IMR-90 (cell line): Measurements from ENCODE around the gene COX6A2. TPM values are rescaled to one million over a fixed set of nuclear protein-coding genes. Genes with fewer than 3 reads are reported as not detected.

ENCODE experiments used
- ATAC-seq: fragments of 200-7000 bp; cut with Tn5 transposase; 2 replicates; pipeline ENCODE4 v1.9.1; 2020; ENCODE audit warnings: low read depth, mild to moderate bottlenecking, moderate library complexity
- BruUV-seq: library from RNA; stranded (reverse); fragments of 400-500 nt; replicated peaks from 2 replicates; lab custom pipeline; 2021; lab: Mats Ljungman, UMichigan
- CTCF ChIA-PET: fragments of 300-600 bp; formaldehyde crosslinking; extraction: SDS; loops from one replicate; lab custom pipeline; 2021; ENCODE audit warnings: antibody characterized with exemption; lab: Yijun Ruan, JAX
- POLR2A ChIA-PET: fragments of 300-600 bp; sonication (Branson Sonifier 250); formaldehyde crosslinking; loops from one replicate; lab custom pipeline; 2022; ENCODE audit warnings: antibody characterized with exemption; ENCODE audit not compliant: unreplicated experiment; lab: Charles Lee
- DNase-seq: peaks from one replicate; pipeline ENCODE4 v3.0.0; 2013
- H2AFZ ChIP-seq: replicated peaks from 2 replicates; pipeline ENCODE3; 2013; ENCODE audit warnings: low read length, mild to moderate bottlenecking; ENCODE audit not compliant: poor library complexity
- H2AK5ac ChIP-seq: 2 replicates; pipeline ENCODE4 v1.6.1; 2013; ENCODE audit warnings: low read depth, low read length, inconsistent platforms
- H2AK9ac ChIP-seq: replicated peaks from 2 replicates; pipeline ENCODE3; 2013; ENCODE audit warnings: mild to moderate bottlenecking, low read depth, low read length, moderate library complexity; ENCODE audit not compliant: poor library complexity
- H2BK120ac ChIP-seq: 2 replicates; pipeline ENCODE4 v1.6.1; 2013; ENCODE audit warnings: low read depth, low read length, inconsistent platforms
- H2BK15ac ChIP-seq: 3 replicates; pipeline ENCODE4 v1.6.1; 2013; ENCODE audit warnings: low read depth, low read length, inconsistent platforms
- H2BK20ac ChIP-seq: 2 replicates; pipeline ENCODE4 v1.6.1; 2013; ENCODE audit warnings: low read depth, mild to moderate bottlenecking, inconsistent platforms, low read length, moderate library complexity
- H2BK5ac ChIP-seq: 2 replicates; pipeline ENCODE4 v1.6.1; 2013; ENCODE audit warnings: mild to moderate bottlenecking, low read depth, low read length, inconsistent platforms; ENCODE audit not compliant: poor library complexity, severe bottlenecking
- H3K14ac ChIP-seq: replicated peaks from 2 replicates; pipeline ENCODE4 v1.6.1; 2013; ENCODE audit warnings: low read depth, low read length, inconsistent platforms
- H3K18ac ChIP-seq: 2 replicates; pipeline ENCODE4 v1.6.1; 2013; ENCODE audit warnings: low read depth, low read length, control low read depth
- H3K23ac ChIP-seq: 2 replicates; pipeline ENCODE4 v1.6.1; 2013; ENCODE audit warnings: low read depth, low read length, inconsistent platforms
- H3K27ac ChIP-seq: 2 replicates; pipeline ENCODE4 v1.5.1; 2013; ENCODE audit warnings: mild to moderate bottlenecking, control low read depth, low read length; ENCODE audit not compliant: insufficient read depth
- H3K27me3 ChIP-seq: 2 replicates; pipeline ENCODE4 v1.6.1; 2013; ENCODE audit warnings: low read length; ENCODE audit not compliant: control insufficient read depth, insufficient read depth
- H3K36me3 ChIP-seq: 2 replicates; pipeline ENCODE4 v1.6.1; 2013; ENCODE audit warnings: low read length, mixed read lengths; ENCODE audit not compliant: control insufficient read depth, insufficient read depth
- H3K4ac ChIP-seq: 2 replicates; pipeline ENCODE4 v1.6.1; 2013; ENCODE audit warnings: low read depth, low read length, inconsistent platforms
- H3K4me1 ChIP-seq: 2 replicates; pipeline ENCODE4 v1.6.1; 2013; ENCODE audit warnings: low read length, mixed read lengths; ENCODE audit not compliant: control insufficient read depth, insufficient read depth
- H3K4me2 ChIP-seq: 2 replicates; pipeline ENCODE4 v1.6.1; 2013; ENCODE audit warnings: low read depth, mild to moderate bottlenecking, control low read depth, low read length, moderate library complexity
- H3K4me3 ChIP-seq: 2 replicates; pipeline ENCODE4 v1.5.1; 2013; ENCODE audit warnings: low read depth, mild to moderate bottlenecking, control low read depth, low read length, moderate library complexity; ENCODE audit not compliant: insufficient read depth
- H3K56ac ChIP-seq: 2 replicates; pipeline ENCODE4 v1.6.1; 2013; ENCODE audit warnings: low read length, inconsistent platforms; ENCODE audit not compliant: insufficient read depth; ENCODE audit errors: extremely low read depth
- H3K79me1 ChIP-seq, 2 experiments: 2 replicates each; pipeline ENCODE4 v1.6.1; 2013; ENCODE audit warnings: low read length in 2 of 2, inconsistent platforms in 1 of 2, low read depth in 1 of 2
- H3K9ac ChIP-seq: 2 replicates; pipeline ENCODE4 v1.6.1; 2013; ENCODE audit warnings: low read depth, low read length, control low read depth
- H3K9me1 ChIP-seq: 2 replicates; pipeline ENCODE4 v1.6.1; 2013; ENCODE audit warnings: low read length, inconsistent platforms; ENCODE audit not compliant: insufficient read depth
- H3K9me3 ChIP-seq: 2 replicates; pipeline ENCODE4 v1.6.1; 2013; ENCODE audit warnings: low read length; ENCODE audit not compliant: control insufficient read depth, insufficient read depth
- H4K20me1 ChIP-seq: 2 replicates; pipeline ENCODE4 v1.6.1; 2013; ENCODE audit warnings: low read length, inconsistent platforms; ENCODE audit not compliant: insufficient read depth
- H4K5ac ChIP-seq: 2 replicates; pipeline ENCODE4 v1.6.1; 2013; ENCODE audit warnings: mild to moderate bottlenecking, low read depth, low read length, control low read depth
- H4K8ac ChIP-seq, 2 experiments: 2 replicates each; pipeline ENCODE4 v1.6.1; 2013; ENCODE audit warnings: low read depth in 2 of 2, low read length in 2 of 2, control low read depth in 1 of 2, inconsistent platforms in 1 of 2
- H4K91ac ChIP-seq: 2 replicates; pipeline ENCODE4 v1.6.1; 2013; ENCODE audit warnings: low read depth, low read length, inconsistent platforms; ENCODE audit not compliant: insufficient read depth
- BHLHE40 ChIP-seq: fragments of 150-350 bp; IDR thresholded peaks from 2 replicates; pipeline ENCODE4 v1.6.1; 2016; ENCODE audit warnings: mild to moderate bottlenecking, low read depth, low read length
- CEBPB ChIP-seq: IDR thresholded peaks from 2 replicates; pipeline ENCODE4 v1.6.1; 2012; ENCODE audit warnings: low read depth, low read length, improper control_type of control experiment
- CHD1 ChIP-seq: IDR thresholded peaks from 2 replicates; pipeline ENCODE4 v1.6.1; 2012; ENCODE audit warnings: low read depth, low read length, improper control_type of control experiment
- CTCF ChIP-seq: conservative IDR thresholded peaks from 2 replicates; pipeline ENCODE4 v1.5.1; 2012; ENCODE audit warnings: mild to moderate bottlenecking, low read depth, low read length, improper control_type of control experiment
- ELK1 ChIP-seq: fragments of 150-350 bp; IDR thresholded peaks from 2 replicates; pipeline ENCODE4 v1.6.1; 2016; ENCODE audit warnings: low read depth, mild to moderate bottlenecking, low read length, moderate library complexity, borderline replicate concordance
- FOS ChIP-seq: fragments of 150-350 bp; IDR thresholded peaks from 2 replicates; pipeline ENCODE4 v1.6.1; 2016; ENCODE audit warnings: low read depth, low read length
- MAFK ChIP-seq: IDR thresholded peaks from 2 replicates; pipeline ENCODE4 v1.6.1; 2012; ENCODE audit warnings: low read depth, low read length, improper control_type of control experiment
- MXI1 ChIP-seq: IDR thresholded peaks from 2 replicates; pipeline ENCODE4 v1.6.1; 2012; ENCODE audit warnings: low read depth, mild to moderate bottlenecking, low read length, moderate library complexity, borderline replicate concordance
- NFE2L2 ChIP-seq: fragments of 150-350 bp; IDR thresholded peaks from 2 replicates; pipeline ENCODE4 v1.6.1; 2016; ENCODE audit warnings: low read depth, mild to moderate bottlenecking, low read length
- POLR2A ChIP-seq: IDR thresholded peaks from 2 replicates; pipeline ENCODE4 v1.6.1; 2012; ENCODE audit warnings: mild to moderate bottlenecking, low read depth, low read length
- RAD21 ChIP-seq: IDR thresholded peaks from 2 replicates; pipeline ENCODE4 v1.6.1; 2012; ENCODE audit warnings: low read length, improper control_type of control experiment
- RCOR1 ChIP-seq: IDR thresholded peaks from 2 replicates; pipeline ENCODE4 v1.6.1; 2012; ENCODE audit warnings: mild to moderate bottlenecking, low read length, improper control_type of control experiment; ENCODE audit not compliant: insufficient replicate concordance
- RFX5 ChIP-seq: IDR thresholded peaks from 2 replicates; pipeline ENCODE4 v1.8.0; 2012; ENCODE audit warnings: low read depth, mild to moderate bottlenecking, low read length, moderate library complexity
- SMC3 ChIP-seq: fragments of 150-350 bp; IDR thresholded peaks from 2 replicates; pipeline ENCODE4 v1.6.1; 2016; ENCODE audit warnings: low read depth, mild to moderate bottlenecking, antibody characterized with exemption, low read length, moderate library complexity
- USF2 ChIP-seq: fragments of 150-350 bp; IDR thresholded peaks from 2 replicates; pipeline ENCODE4 v1.6.1; 2017; ENCODE audit warnings: mild to moderate bottlenecking, antibody characterized with exemption, low read length, low read depth
- WGBS, 2 experiments: methylation state at CpG; one replicate each; pipeline versions ENCODE4 v1.1.5 to v1.1.7; 2013; ENCODE audit warnings: missing lambda C conversion rate in 2 of 2; ENCODE audit not compliant: insufficient read length in 1 of 2; ENCODE audit errors: extremely low coverage in 2 of 2; 5-methylcytosine and 5-hydroxymethylcytosine counted together
- dilution Hi-C: fragments of 300-500 bp; cut with HindIII; formaldehyde crosslinking; loops from one replicate; pipeline ENCODE4 v1.14.3; 2018; ENCODE audit warnings: low sequenced_read_pairs; ENCODE audit not compliant: unreplicated experiment
- in situ Hi-C: fragments of 300-500 bp; cut with MboI; formaldehyde crosslinking; loops from 3 replicates; pipeline ENCODE4 v1.14.3; 2019; ENCODE audit warnings: low sequenced_read_pairs, inconsistent platforms, mixed read lengths
- intact Hi-C: fragments of 100-400 bp; cut with micrococcal nuclease; formaldehyde crosslinking; loops from 2 replicates; pipeline ENCODE4 v1.10.0; 2022
- polyA plus RNA-seq, 3 experiments: library from polyadenylated mRNA; depleted of rRNA; stranded (reverse); fragments of >200 nt; gene quantifications; 2 replicates each; pipeline ENCODE4 v1.2.3, GENCODE V29; 2012; ENCODE audit warnings: low replicate concordance in 1 of 3
- total RNA-seq: library from RNA; depleted of rRNA; stranded (reverse); fragments of >200 nt; gene quantifications from 2 replicates; pipeline ENCODE4 v1.2.3, GENCODE V29; 2012

COX6A2 gene
- total and polyA plus RNA-seq, 2 of the 4 experiments (the other 2 are of a cell fraction), result not detected

DNA sequence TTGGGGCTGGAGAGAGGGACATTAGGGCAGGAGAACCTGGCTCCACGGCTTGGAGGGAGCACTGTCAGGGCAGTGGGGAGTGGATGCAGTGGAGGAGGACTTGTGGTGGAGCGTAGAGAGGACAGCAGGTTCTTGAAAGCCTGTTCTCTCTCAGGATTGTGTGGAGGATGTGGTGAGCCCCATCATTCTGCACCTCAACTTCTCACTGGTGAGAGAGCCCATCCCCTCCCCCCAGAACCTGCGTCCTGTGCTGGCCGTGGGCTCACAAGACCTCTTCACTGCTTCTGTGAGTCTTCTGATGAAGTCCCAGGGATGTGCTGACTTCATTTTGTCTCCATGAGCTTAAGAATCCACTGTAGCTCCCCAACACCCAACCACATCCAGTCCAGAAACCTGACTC lies 13.5 kb downstream of the COX6A2 start:
- Histone ChIP-seq H4K20me1 (no peaks in the 10 kb centered on the region), H3K18ac (no peak overlapping the region), H3K4ac (no peak overlapping the region), H2BK20ac (no peak overlapping the region), H2BK120ac (no peak overlapping the region), H3K9me3 (no peaks in the 10 kb centered on the region), H3K56ac (no peak overlapping the region), H2AFZ (no peak overlapping the region), H2BK5ac (no peak overlapping the region), H3K4me3 (no peak overlapping the region), H3K27me3 (peaks cover 18% of the 10 kb centered on the region), H3K23ac (no peak overlapping the region), H2BK15ac (no peak overlapping the region), H3K9ac (no peak overlapping the region), H2AK5ac (no peak overlapping the region), H4K91ac (no peak overlapping the region), H3K27ac (no peak overlapping the region), H3K36me3 (no peaks in the 10 kb centered on the region), H3K4me1 (no peaks in the 10 kb centered on the region), H3K9me1 (no peaks in the 10 kb centered on the region), H4K5ac (no peak overlapping the region), H3K14ac (no peak overlapping the region), H3K4me2 (no peak overlapping the region), H2AK9ac (no peak overlapping the region), H4K8ac (no peak overlapping the region), H3K79me1 (no peaks in the 10 kb centered on the region)
- DNase-seq, result no peak
- BruUV-seq, result no TSS peak
- dilution Hi-C loops, result no loop called here
- ATAC-seq, result no peak
- WGBS, 2 experiments, result 60% methylated on average over 2 of the region's 4 CpGs; no CpG with 5 or more reads in 1 of the 2 experiments
- POLR2A ChIA-PET, result no interaction called here
- TF ChIP-seq FOS (no peak), USF2 (no peak), CHD1 (no peak), SMC3 (no peak), POLR2A (no peak), MAFK (no peak), MXI1 (no peak), RCOR1 (no peak), RFX5 (no peak), BHLHE40 (no peak), NFE2L2 (no peak), CTCF (no peak), ELK1 (no peak), RAD21 (no peak), CEBPB (no peak)
- intact Hi-C loops, result no loop called here
- in situ Hi-C loops, result no loop called here
- CTCF ChIA-PET, result no interaction called here
